Fibroblast of villous mesenchyme (primary cell): Measurements from ENCODE around the gene TIMM23. TPM values are rescaled to one million over a fixed set of nuclear protein-coding genes. Genes with fewer than 3 reads are reported as not detected.
"Not testable (repeated sequence)": the region's sequence is repeated elsewhere in the genome, so short reads cannot be mapped to it uniquely, and the experiment has no call there.

ENCODE experiments used
- DNase-seq: peaks from one replicate; pipeline ENCODE4 v3.0.0-alpha.2; 2010; ENCODE audit warnings: low read depth
- H3K4me3 ChIP-seq: 2 replicates; pipeline ENCODE4 v1.5.1; 2011; ENCODE audit warnings: low read depth, mild to moderate bottlenecking, low read length
- CTCF ChIP-seq: IDR thresholded peaks from 2 replicates; pipeline ENCODE4 v1.5.1; 2012; ENCODE audit warnings: low read depth, mild to moderate bottlenecking, low read length; ENCODE audit not compliant: insufficient read depth
- total RNA-seq: library from RNA; depleted of rRNA; stranded (reverse); fragments of >200 nt; gene quantifications from 2 replicates; pipeline ENCODE4 v1.2.3, GENCODE V29; 2012

The TIMM23 gene
- total RNA-seq, 1 donor = 79.5 TPM

- peak; percentile 39 for TF ChIP-seq CTCF
- H3K4me3 ChIP-seq = not testable (repeated sequence)
- peak; percentile 77 for DNase-seq
These were observed 11.4 kb downstream of the TIMM23 start for GRCh38 chr10:45983538-45984186.

GRCh38 chr10:45984473-45984872 lies 12.2 kb downstream of the TIMM23 start:
- not testable (repeated sequence) for DNase-seq, H3K4me3 ChIP-seq

- not testable (repeated sequence) for H3K4me3 ChIP-seq, DNase-seq
These were observed 13.3 kb downstream of the TIMM23 start for GRCh38 chr10:45985590-45985989.

GRCh38 chr10:45997557-45997956 lies 25.3 kb downstream of the TIMM23 start:
- H3K4me3 ChIP-seq = no peak overlapping the region
- TF ChIP-seq CTCF = no peak
- no peak for DNase-seq

- H3K4me3 ChIP-seq = no peak overlapping the region
- no peak for DNase-seq
- no peak for TF ChIP-seq CTCF
These were observed 25.9 kb downstream of the TIMM23 start for GRCh38 chr10:45997994-45998763.

- not testable (repeated sequence) for H3K4me3 ChIP-seq, DNase-seq
These were observed 27.7 kb downstream of the TIMM23 start for GRCh38 chr10:45999955-46000354.

GRCh38 chr10:46000538-46000937 lies 28.2 kb downstream of the TIMM23 start:
- no peak overlapping the region for H3K4me3 ChIP-seq

More at GRCh38 chr10:46000538-46000937, 28.2 kb downstream of the TIMM23 start:
- DNase-seq = no peak
- no peak for TF ChIP-seq CTCF
